ACC112 (cell line): Measurements from ENCODE around the gene MYO1A.

Source experiments
- H2AFZ ChIP-seq: fragments of 200-600 bp; sonication (generic); one replicate; pipeline ENCODE4 v1.6.0; 2017; ENCODE audit warnings: antibody characterized with exemption, low read length; ENCODE audit not compliant: unreplicated experiment
- H3K27ac ChIP-seq: fragments of 200-600 bp; sonication (generic); 2 replicates; pipeline ENCODE4 v1.5.1; 2014; ENCODE audit warnings: low read depth, mild to moderate bottlenecking, antibody characterized with exemption, low read length, moderate library complexity
- H3K27me3 ChIP-seq: fragments of 200-600 bp; sonication (generic); 2 replicates; pipeline ENCODE4 v1.6.1; 2014; ENCODE audit warnings: mild to moderate bottlenecking, antibody characterized with exemption, low read length, moderate library complexity, mixed read lengths; ENCODE audit not compliant: insufficient read depth
- H3K36me3 ChIP-seq: fragments of 200-600 bp; sonication (generic); 2 replicates; pipeline ENCODE4 v1.6.1; 2016; ENCODE audit warnings: mild to moderate bottlenecking, antibody characterized with exemption, low read length, moderate library complexity, mixed read lengths; ENCODE audit not compliant: insufficient read depth
- H3K4me1 ChIP-seq: fragments of 200-600 bp; sonication (generic); one replicate; pipeline ENCODE4 v1.6.1; 2016; ENCODE audit warnings: low read length, mixed read lengths; ENCODE audit not compliant: insufficient read depth, unreplicated experiment, control insufficient read depth
- H3K4me3 ChIP-seq: fragments of 200-600 bp; sonication (generic); 2 replicates; pipeline ENCODE4 v1.5.1; 2014; ENCODE audit warnings: mild to moderate bottlenecking, low read depth, low read length
- H3K79me2 ChIP-seq: fragments of 200-600 bp; sonication (generic); one replicate; pipeline ENCODE4 v1.6.0; 2016; ENCODE audit warnings: low read length; ENCODE audit not compliant: control insufficient read depth, unreplicated experiment, insufficient read depth

Gene MYO1A

GRCh38 chr12:57046947-57047890 is 2.7 kb downstream of the MYO1A start:
- peaks cover 61% of the 10 kb centered on the region for H3K27me3 ChIP-seq
- H3K4me3 ChIP-seq: no peak overlapping the region
- H2AFZ ChIP-seq: no peak overlapping the region
- H3K79me2 ChIP-seq: no peaks in the 10 kb centered on the region
- no peaks in the 10 kb centered on the region for H3K36me3 ChIP-seq
- H3K4me1 ChIP-seq: peaks cover 9% of the 10 kb centered on the region
- no peak overlapping the region for H3K27ac ChIP-seq

GRCh38 chr12:57046086-57046791 is 3.7 kb downstream of the MYO1A start:
- Histone ChIP-seq H3K36me3 (no peaks in the 10 kb centered on the region), H3K4me3 (no peak overlapping the region), H3K79me2 (no peaks in the 10 kb centered on the region), H3K27me3 (peaks cover 71% of the 10 kb centered on the region), H3K4me1 (peaks cover 9% of the 10 kb centered on the region), H3K27ac (no peak overlapping the region), H2AFZ (no peak overlapping the region)

GRCh38 chr12:57044889-57045288 is 5.0 kb downstream of the MYO1A start:
- H3K36me3 ChIP-seq: no peaks in the 10 kb centered on the region
- H2AFZ ChIP-seq: no peak overlapping the region
- H3K79me2 ChIP-seq: no peaks in the 10 kb centered on the region
- H3K27me3 ChIP-seq: peaks cover 83% of the 10 kb centered on the region
- no peak overlapping the region for H3K27ac ChIP-seq
- H3K4me3 ChIP-seq: no peak overlapping the region
- H3K4me1 ChIP-seq: peaks cover 9% of the 10 kb centered on the region

GRCh38 chr12:57044468-57044867 is 5.5 kb downstream of the MYO1A start:
- H3K4me1 ChIP-seq: peaks cover 9% of the 10 kb centered on the region
- no peak overlapping the region for H3K27ac ChIP-seq
- H2AFZ ChIP-seq: no peak overlapping the region
- H3K79me2 ChIP-seq: no peaks in the 10 kb centered on the region
- H3K4me3 ChIP-seq: no peak overlapping the region
- H3K27me3 ChIP-seq: peaks cover 87% of the 10 kb centered on the region
- H3K36me3 ChIP-seq: no peaks in the 10 kb centered on the region

- Histone ChIP-seq H3K27me3 (peaks cover 90% of the 10 kb centered on the region), H2AFZ (no peak overlapping the region)
These were observed 7.2 kb downstream of the MYO1A start for GRCh38 chr12:57042695-57043094.

GRCh38 chr12:57040750-57041149 is 9.2 kb downstream of the MYO1A start:
- no peak overlapping the region for H3K4me3 ChIP-seq
- H3K79me2 ChIP-seq: no peaks in the 10 kb centered on the region
- no peak overlapping the region for H3K27ac ChIP-seq
- no peaks in the 10 kb centered on the region for H3K36me3 ChIP-seq
- H2AFZ ChIP-seq: no peak overlapping the region
- no peaks in the 10 kb centered on the region for H3K4me1 ChIP-seq
- H3K27me3 ChIP-seq: peaks cover 94% of the 10 kb centered on the region

More at GRCh38 chr12:57042695-57043094, 7.2 kb downstream of the MYO1A start:
- Histone ChIP-seq H3K4me3 (no peak overlapping the region), H3K36me3 (no peaks in the 10 kb centered on the region), H3K4me1 (peaks cover 3% of the 10 kb centered on the region), H3K79me2 (no peaks in the 10 kb centered on the region), H3K27ac (no peak overlapping the region)

- H3K4me1 ChIP-seq: no peaks in the 10 kb centered on the region
- H3K79me2 ChIP-seq: no peaks in the 10 kb centered on the region
- H3K36me3 ChIP-seq: no peaks in the 10 kb centered on the region
- H3K27me3 ChIP-seq: peaks cover 94% of the 10 kb centered on the region
- H2AFZ ChIP-seq: no peak overlapping the region
- no peak overlapping the region for H3K27ac ChIP-seq
- H3K4me3 ChIP-seq: no peak overlapping the region
These were observed 9.7 kb downstream of the MYO1A start for GRCh38 chr12:57040211-57040610.

- Histone ChIP-seq H3K4me1 (no peaks in the 10 kb centered on the region), H3K36me3 (no peaks in the 10 kb centered on the region), H3K27ac (no peak overlapping the region), H2AFZ (no peak overlapping the region), H3K27me3 (peaks cover 87% of the 10 kb centered on the region), H3K79me2 (no peaks in the 10 kb centered on the region), H3K4me3 (no peak overlapping the region)
These were observed 10.7 kb downstream of the MYO1A start for GRCh38 chr12:57039016-57039798.

GRCh38 chr12:57037264-57037663 is 12.7 kb downstream of the MYO1A start:
- no peak overlapping the region for H2AFZ ChIP-seq
- H3K36me3 ChIP-seq: no peaks in the 10 kb centered on the region
- no peaks in the 10 kb centered on the region for H3K79me2 ChIP-seq
- H3K4me1 ChIP-seq: no peaks in the 10 kb centered on the region
- H3K27ac ChIP-seq: no peak overlapping the region
- H3K4me3 ChIP-seq: no peak overlapping the region
- H3K27me3 ChIP-seq: peaks cover 72% of the 10 kb centered on the region

GRCh38 chr12:57033431-57033830 is 16.5 kb downstream of the MYO1A start:
- Histone ChIP-seq H2AFZ (no peak overlapping the region), H3K4me3 (no peak overlapping the region), H3K27ac (no peak overlapping the region), H3K79me2 (no peaks in the 10 kb centered on the region), H3K27me3 (peaks cover 65% of the 10 kb centered on the region), H3K4me1 (no peaks in the 10 kb centered on the region), H3K36me3 (no peaks in the 10 kb centered on the region)
